Ovary (tissue), 3 donors: Measurements from ENCODE around the gene TF.

Experiments used
- CTCF ChIP-seq, 3 donors: fragments of 450-650 bp in 2 of 3; fragments of 200-600 bp in 1 of 3; IDR thresholded peaks; one replicate each; pipeline versions ENCODE4 v1.5.1 to v1.8.0; 2016 to 2022; ENCODE audit warnings: antibody characterized with exemption in 3 of 3, mild to moderate bottlenecking in 1 of 3
- POLR2A ChIP-seq: fragments of 450-650 bp; IDR thresholded peaks from one replicate; pipeline ENCODE4 v1.6.1; 2017; ENCODE audit warnings: antibody characterized with exemption, mild to moderate bottlenecking, moderate library complexity
- donor health status: DM: no; HTN: no; CAD: no.

DNA sequence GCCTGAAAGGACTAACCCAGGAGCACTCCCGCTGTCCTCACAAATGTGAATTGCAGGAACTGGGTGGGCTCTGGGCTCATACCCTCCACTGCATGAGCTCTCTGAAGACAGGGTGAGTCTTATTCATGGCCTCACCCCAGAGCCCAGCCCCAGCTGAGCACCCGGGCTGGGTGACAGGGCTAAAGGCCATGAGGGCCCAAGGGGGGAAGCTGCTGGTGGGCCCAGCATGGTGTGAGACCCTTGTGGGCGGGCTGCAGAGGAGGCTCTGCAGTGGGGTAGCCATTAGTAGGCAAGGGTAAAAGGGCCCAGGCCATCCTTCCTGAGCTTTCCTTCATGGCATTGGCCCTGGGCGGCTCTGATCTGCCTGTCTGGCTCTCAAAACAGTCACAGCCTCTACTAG is 89.8 kb downstream of the TF start:
- no peak for TF ChIP-seq POLR2A
- TF ChIP-seq CTCF (IDR thresholded peaks at IDR 0.05) = no peak
